HepG2 (cell line): ENCODE results near the gene TCAP. TPM values are rescaled to one million over a fixed set of nuclear protein-coding genes. Genes with fewer than 3 reads are reported as not detected.
A peak's percentile ranks its signal among the peaks of the same experiment; 100 is the strongest.

Experiments
- ADNP ChIP-seq: sonication (generic); formaldehyde crosslinking; IDR thresholded peaks from 2 replicates; pipeline ENCODE4 v1.4.0; 2020; ENCODE audit warnings: missing genetic modification reagents
- FOXM1 ChIP-seq: sonication (generic); formaldehyde crosslinking; IDR thresholded peaks from 2 replicates; pipeline ENCODE4 v1.5.0; 2020; ENCODE audit warnings: missing genetic modification reagents
- FOXO1 ChIP-seq: sonication (generic); formaldehyde crosslinking; IDR thresholded peaks from 2 replicates; pipeline ENCODE4 v1.4.0; 2020; ENCODE audit warnings: missing genetic modification reagents
- GABPA ChIP-seq, 2 experiments: IDR thresholded peaks; 2 replicates each; pipeline ENCODE4 v1.6.1; 2011 to 2016; ENCODE audit warnings: low read depth in 2 of 2, low read length in 1 of 2, missing biosample characterization in 1 of 2, missing genetic modification characterization in 1 of 2
- HBP1 ChIP-seq: IDR thresholded peaks from 2 replicates; pipeline ENCODE4 v1.6.1; 2016; ENCODE audit warnings: low read depth, control low read depth
- HMG20A ChIP-seq: IDR thresholded peaks from 2 replicates; pipeline ENCODE4 v1.6.1; 2016; ENCODE audit warnings: borderline replicate concordance
- HNRNPH1 ChIP-seq: fragments of 200-400 bp; formaldehyde crosslinking; optimal IDR thresholded peaks from 2 replicates; pipeline ENCODE3; 2017; ENCODE audit warnings: mild to moderate bottlenecking, low read depth, low read length
- NR2F6 ChIP-seq, 2 experiments: IDR thresholded peaks; 2 replicates each; pipeline ENCODE4 v1.6.1; 2016; ENCODE audit warnings: antibody characterized with exemption in 1 of 2, mild to moderate bottlenecking in 1 of 2
- RCOR2 ChIP-seq: IDR thresholded peaks from 2 replicates; pipeline ENCODE4 v1.6.1; 2016; ENCODE audit warnings: missing biosample characterization, missing genetic modification reagents
- REPIN1 ChIP-seq: sonication (generic); formaldehyde crosslinking; IDR thresholded peaks from 2 replicates; pipeline ENCODE4 v1.8.0; 2022; ENCODE audit warnings: missing genetic modification reagents, low read depth, mild to moderate bottlenecking, borderline replicate concordance
- RFX5 ChIP-seq: IDR thresholded peaks from 2 replicates; pipeline ENCODE4 v1.6.1; 2011; ENCODE audit warnings: low read depth, low read length, improper control_type of control experiment
- SNRNP70 ChIP-seq: fragments of 200-400 bp; formaldehyde crosslinking; IDR thresholded peaks from 2 replicates; pipeline ENCODE4 v1.6.1; 2017; ENCODE audit warnings: mild to moderate bottlenecking, low read depth, low read length, moderate library complexity
- ZBTB49 ChIP-seq: sonication (generic); formaldehyde crosslinking; IDR thresholded peaks from 2 replicates; pipeline ENCODE4 v1.4.0; 2020; ENCODE audit warnings: missing genetic modification reagents, borderline replicate concordance
- ZNF142 ChIP-seq: sonication (generic); formaldehyde crosslinking; IDR thresholded peaks from 2 replicates; pipeline ENCODE4 v1.4.0; 2020; ENCODE audit warnings: missing genetic modification reagents
- ZNF501 ChIP-seq: sonication (generic); formaldehyde crosslinking; IDR thresholded peaks from 2 replicates; pipeline ENCODE4 v1.5.1; 2020; ENCODE audit warnings: mild to moderate bottlenecking, moderate library complexity, missing genetic modification reagents
- ZNF83 ChIP-seq: sonication (generic); formaldehyde crosslinking; IDR thresholded peaks from 2 replicates; pipeline ENCODE4 v1.4.0; 2020; ENCODE audit warnings: missing genetic modification reagents, mild to moderate bottlenecking, borderline replicate concordance
- polyA plus RNA-seq, 8 experiments: library from polyadenylated mRNA; depleted of rRNA in 3 of 8; stranded (reverse) in 7 of 8; unstranded in 1 of 8; fragments of >200 nt; fragmentation: Illumina TruSeq in 4 of 8; extraction: Trizol in 4 of 8; gene quantifications; 2 replicates each; pipeline versions ENCODE4 v1.2.1 to v1.2.3, GENCODE V29; 2011 to 2016; ENCODE audit warnings: low read depth in 4 of 8, missing spikeins in 1 of 8, mixed read lengths in 1 of 8; ENCODE audit not compliant: insufficient read depth in 1 of 8
- total RNA-seq, 5 experiments: library from RNA; depleted of rRNA; stranded (reverse); fragments of >200 nt; fragmentation: Illumina TruSeq; extraction: Trizol; gene quantifications; 2 replicates each; pipeline ENCODE4 v1.2.3, GENCODE V29; 2016; ENCODE audit warnings: low read depth in 1 of 5

The TCAP gene
- total and polyA plus RNA-seq, 2 of the 13 experiments (the other 11 are each of a cell fraction or from before 2014, with no cell fraction given): 0.24 to 0.65 TPM

- TF ChIP-seq ZNF142 (CRISPR knock-in tag) (no peak), REPIN1 (CRISPR knock-in tag) (peak; percentile 83; the same call in 1 of the 2 replicates), RFX5 (no peak), FOXO1 (CRISPR knock-in tag) (peak; percentile 62), RCOR2 (peak; percentile 46; the same call in 1 of the 2 replicates), NR2F6 (IDR thresholded peaks at IDR 0.05) (peak; percentile 86), NR2F6 (CRISPR knock-in tag; IDR thresholded peaks at IDR 0.05) (peak; percentile 94), GABPA (IDR thresholded peaks at IDR 0.05; ENCODE audit: low read depth, low read length) (no peak), GABPA (CRISPR knock-in tag; IDR thresholded peaks at IDR 0.05; ENCODE audit: low read depth) (peak; percentile 44), FOXM1 (CRISPR knock-in tag) (no peak), HNRNPH1 (no peak), ADNP (CRISPR knock-in tag) (peak; percentile 61; the same call in 1 of the 2 replicates), SNRNP70 (no peak), ZNF501 (CRISPR knock-in tag) (peak; percentile 41; the same call in 1 of the 2 replicates), HMG20A (no peak), ZNF83 (CRISPR knock-in tag) (0 out of 2 replicates have a peak, but pooled peaks have one; percentile 8), HBP1 (CRISPR knock-in tag) (no peak), ZBTB49 (CRISPR knock-in tag) (no peak)
Observed at GRCh38 chr17:39653662-39654331, 11.4 kb upstream of the TCAP start (continued).
